ENCODE measurements around the gene ZC3HAV1L.

GRCh38 chr7:139054101-139054500 lies 18.3 kb upstream of the ZC3HAV1L start:
- TF ChIP-seq CTCF (IDR thresholded peaks at IDR 0.05) (no peak), POLR2A (IDR thresholded peaks at IDR 0.05) (no peak), EP300 (IDR thresholded peaks at IDR 0.05) (no peak)
